ENCODE results near the gene ZSWIM7.

ZSWIM7 gene

GRCh38 chr17:15928286-15928785 lies 71.2 kb downstream of the ZSWIM7 start:
- no peak for DNase-seq

All from hematopoietic multipotent progenitor cell treated with erythropoietin and hydrocortisone succinate and interleukin-3 and kit ligand, for 4 days (in vitro differentiated cells).